ENCODE results near the gene CRIP1.

DNA sequence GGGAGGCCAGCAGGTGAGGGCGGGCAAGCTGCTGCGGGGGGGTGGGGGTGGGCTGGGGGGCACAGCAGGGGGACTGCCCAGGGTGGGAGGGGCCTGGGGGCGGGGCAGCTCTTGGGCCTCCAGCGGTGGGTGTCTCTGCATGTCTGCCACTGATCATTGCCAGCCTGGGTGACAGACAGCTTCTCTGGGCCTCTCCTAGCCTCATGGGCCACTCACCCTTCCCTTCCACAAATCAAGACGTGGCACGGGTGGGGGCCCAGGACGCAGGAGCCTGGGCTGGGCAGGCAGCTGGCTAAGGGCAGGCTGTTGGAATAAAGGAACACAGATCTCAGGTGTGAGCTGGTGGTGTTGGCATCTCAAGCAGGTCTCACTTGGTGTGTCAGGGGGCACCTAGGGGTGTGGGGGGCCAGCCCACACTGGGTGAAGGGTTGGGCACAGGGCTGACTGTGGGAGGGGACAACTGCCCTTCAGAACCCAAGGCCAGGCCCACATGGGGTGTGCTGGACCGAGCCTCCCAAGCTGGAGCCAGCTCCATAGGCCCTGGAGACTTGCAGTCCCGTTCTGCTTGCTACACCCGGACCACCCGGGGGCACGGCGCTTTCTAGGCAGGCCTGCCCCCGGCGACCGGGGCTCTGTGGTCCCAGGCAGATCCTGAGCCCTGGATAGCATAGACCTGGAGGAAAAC lies 7.4 kb downstream of the CRIP1 start:
- TF ChIP-seq, protein P1, sequence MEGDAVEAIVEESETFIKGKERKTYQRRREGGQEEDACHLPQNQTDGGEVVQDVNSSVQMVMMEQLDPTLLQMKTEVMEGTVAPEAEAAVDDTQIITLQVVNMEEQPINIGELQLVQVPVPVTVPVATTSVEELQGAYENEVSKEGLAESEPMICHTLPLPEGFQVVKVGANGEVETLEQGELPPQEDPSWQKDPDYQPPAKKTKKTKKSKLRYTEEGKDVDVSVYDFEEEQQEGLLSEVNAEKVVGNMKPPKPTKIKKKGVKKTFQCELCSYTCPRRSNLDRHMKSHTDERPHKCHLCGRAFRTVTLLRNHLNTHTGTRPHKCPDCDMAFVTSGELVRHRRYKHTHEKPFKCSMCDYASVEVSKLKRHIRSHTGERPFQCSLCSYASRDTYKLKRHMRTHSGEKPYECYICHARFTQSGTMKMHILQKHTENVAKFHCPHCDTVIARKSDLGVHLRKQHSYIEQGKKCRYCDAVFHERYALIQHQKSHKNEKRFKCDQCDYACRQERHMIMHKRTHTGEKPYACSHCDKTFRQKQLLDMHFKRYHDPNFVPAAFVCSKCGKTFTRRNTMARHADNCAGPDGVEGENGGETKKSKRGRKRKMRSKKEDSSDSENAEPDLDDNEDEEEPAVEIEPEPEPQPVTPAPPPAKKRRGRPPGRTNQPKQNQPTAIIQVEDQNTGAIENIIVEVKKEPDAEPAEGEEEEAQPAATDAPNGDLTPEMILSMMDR (IDR thresholded peaks at IDR 0.05; ENCODE audit: extremely low read depth in 1 of 2, insufficient read depth in 1 of 2, low read depth in 1 of 2, low read length in 2 of 2) = no peak
- TF ChIP-seq, protein P2, sequence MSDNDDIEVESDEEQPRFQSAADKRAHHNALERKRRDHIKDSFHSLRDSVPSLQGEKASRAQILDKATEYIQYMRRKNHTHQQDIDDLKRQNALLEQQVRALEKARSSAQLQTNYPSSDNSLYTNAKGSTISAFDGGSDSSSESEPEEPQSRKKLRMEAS (IDR thresholded peaks at IDR 0.05; ENCODE audit: insufficient read depth, insufficient read length) = no peak
- no peak for TF ChIP-seq POLR2A (IDR thresholded peaks at IDR 0.05; ENCODE audit: low read depth, low read length)

All from endothelial cell of umbilical vein (primary cell).